LNCAP (cell line): ENCODE results near the gene MSGN1.

Experiments used
- TF ChIP-seq, protein P1 (sequence below): fragments of 450-650 bp; IDR thresholded peaks from 2 replicates; pipeline ENCODE4 v1.5.1; 2017; ENCODE audit warnings: mild to moderate bottlenecking

MSGN1 gene

DNA sequence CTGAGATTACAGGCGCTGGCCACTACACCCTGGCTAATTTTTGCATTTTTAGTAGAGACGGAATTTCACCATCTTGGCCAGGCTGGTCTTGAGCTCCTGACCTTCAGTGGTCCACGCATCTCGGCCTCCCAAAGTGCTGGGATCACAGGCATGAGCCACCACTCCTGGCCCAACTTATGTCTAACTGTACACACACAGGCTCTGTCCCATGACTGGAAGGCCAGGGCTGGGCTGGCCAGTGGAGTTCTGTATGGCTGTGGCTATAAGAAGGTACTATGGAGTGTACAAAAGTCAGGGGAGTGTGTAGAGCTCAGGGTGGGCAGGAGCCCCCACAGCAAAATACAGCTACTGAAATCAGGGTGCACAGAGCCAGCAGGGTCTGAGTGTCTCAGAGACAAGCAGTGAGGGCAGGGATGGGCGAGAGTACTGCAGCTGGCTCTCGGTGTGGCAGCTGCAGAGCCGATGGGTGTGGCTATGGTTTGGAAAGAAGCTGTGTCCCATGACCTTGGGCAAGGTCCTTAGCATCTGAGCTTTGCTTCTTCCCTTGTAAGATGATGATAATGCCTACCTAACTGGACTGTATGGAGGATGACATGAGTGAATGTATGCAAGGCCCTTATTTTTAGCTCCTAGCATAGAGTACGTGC, 10.4 kb upstream of the MSGN1 start:
- TF ChIP-seq, protein P1, sequence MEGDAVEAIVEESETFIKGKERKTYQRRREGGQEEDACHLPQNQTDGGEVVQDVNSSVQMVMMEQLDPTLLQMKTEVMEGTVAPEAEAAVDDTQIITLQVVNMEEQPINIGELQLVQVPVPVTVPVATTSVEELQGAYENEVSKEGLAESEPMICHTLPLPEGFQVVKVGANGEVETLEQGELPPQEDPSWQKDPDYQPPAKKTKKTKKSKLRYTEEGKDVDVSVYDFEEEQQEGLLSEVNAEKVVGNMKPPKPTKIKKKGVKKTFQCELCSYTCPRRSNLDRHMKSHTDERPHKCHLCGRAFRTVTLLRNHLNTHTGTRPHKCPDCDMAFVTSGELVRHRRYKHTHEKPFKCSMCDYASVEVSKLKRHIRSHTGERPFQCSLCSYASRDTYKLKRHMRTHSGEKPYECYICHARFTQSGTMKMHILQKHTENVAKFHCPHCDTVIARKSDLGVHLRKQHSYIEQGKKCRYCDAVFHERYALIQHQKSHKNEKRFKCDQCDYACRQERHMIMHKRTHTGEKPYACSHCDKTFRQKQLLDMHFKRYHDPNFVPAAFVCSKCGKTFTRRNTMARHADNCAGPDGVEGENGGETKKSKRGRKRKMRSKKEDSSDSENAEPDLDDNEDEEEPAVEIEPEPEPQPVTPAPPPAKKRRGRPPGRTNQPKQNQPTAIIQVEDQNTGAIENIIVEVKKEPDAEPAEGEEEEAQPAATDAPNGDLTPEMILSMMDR = no peak

DNA sequence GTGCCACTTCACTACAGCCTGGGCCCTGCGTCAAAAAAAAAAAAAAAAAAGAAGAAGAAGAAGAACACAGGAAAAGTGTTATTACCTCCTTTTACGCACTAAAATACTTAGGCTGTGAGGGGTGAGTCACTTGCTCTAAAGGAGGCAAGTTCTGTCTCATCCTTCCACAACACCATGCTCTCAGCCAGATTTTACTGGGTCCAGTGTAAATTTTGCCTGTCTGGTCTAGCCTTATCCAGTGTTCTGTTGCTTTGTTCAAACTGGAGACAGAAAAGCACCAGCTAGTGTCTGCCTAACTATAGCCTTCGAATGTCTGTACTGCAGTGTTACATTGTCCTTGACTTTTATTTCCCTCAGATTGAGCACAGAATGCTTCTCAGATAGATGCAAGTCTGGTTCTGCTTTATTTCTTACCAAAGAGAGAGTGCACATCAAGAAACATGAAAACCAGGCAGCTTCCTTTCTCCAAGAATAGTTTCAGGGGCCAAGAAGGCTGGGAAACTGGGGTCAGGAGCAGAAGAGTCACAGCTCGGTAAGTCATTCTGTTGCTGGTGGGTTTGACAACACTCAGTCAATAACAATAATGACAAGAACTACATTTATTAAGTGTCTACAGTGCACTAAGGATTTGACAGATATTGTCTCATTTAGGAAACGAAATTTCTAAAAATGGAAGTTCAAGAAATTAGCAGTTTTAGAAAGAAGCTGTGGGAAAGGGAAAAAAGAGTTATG, 3.1 kb upstream of the MSGN1 start:
- TF ChIP-seq, protein P1 = no peak

DNA sequence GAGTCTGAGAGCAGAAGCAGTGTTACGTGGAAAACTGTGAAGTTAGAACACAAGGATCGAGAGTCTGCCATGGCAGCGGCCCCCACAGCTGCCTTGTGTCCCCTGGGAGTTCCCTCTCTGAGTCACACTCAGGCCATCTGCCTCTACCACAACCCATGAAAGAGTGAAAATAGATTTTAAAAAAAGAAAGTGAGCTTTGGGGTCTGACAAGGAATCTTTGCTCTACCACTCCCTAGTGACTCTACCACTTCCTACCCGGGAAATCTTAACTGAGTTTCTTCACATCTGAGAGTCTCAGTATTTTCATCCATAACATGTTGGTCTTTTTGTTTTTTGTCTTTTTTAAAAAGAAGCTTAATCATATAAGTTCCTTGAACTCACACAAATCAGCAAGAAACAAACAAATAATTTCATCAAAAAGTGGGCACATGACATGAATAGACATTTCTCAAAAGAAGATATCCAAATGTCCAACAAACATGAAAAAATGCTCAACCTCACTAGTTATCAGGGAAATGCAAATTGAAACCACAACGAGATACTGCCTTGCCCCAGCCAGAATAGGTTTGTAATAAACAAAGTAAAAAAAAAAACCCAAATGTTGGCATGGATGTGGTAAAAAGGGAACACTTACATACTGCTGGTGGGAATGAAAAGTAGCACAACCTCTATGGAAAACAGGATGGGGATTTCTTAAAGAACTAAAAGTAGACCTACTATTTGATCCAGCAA, 2.4 kb upstream of the MSGN1 start:
- TF ChIP-seq, protein P1 = no peak

DNA sequence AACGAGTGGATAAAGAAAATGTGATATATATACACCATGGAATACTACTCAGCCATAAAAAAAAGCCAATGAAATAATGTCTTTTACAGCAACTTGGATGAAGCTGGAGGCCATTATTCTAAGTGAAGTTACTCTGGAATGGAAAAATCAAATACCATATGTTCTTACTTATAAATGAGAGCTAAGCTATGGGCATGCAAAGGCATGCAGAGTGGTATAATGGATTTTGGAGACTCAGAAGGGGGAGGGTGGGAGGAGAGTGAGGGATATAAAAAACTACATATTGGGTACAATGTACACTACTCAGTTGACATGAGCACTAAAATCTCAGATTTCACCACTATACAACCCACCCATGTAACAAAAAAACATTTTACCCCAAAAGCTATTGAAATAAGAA, 1.7 kb upstream of the MSGN1 start:
- TF ChIP-seq, protein P1 = no peak

DNA sequence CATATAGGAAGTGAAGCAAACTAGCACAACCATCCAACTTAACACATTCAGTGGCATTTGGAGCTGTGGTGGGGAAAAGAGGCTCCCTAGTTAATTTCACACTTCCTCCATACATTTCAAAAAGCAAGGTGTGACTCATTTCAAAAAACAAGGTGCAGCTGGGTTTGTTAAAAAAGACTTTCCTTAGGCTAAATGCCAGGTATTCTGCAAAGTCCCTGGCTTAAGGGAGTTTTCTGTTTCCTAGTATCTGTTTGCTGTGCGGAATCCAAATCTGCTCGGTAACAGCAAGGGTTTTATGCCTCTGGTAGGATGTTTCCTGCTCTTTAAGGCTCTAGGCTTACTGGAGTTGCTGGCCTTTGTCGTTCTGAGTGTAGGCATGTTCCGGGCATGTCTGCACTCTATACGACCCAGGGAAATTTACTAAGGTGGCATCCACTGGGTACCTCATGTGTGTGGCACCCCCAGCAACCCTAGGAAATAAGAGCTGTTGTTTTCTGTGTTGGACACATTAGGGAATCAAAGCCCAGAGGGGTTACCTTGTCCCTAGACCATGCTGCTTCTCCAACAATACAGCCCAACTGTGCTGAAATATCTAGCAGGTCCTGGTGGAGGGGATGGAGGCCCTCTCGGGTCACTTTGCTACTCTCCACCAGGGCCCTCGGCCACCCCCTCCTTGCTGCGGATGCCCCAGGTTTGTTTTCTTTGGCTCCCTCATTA, 634 bp upstream of the MSGN1 start:
- TF ChIP-seq, protein P1 = no peak

DNA sequence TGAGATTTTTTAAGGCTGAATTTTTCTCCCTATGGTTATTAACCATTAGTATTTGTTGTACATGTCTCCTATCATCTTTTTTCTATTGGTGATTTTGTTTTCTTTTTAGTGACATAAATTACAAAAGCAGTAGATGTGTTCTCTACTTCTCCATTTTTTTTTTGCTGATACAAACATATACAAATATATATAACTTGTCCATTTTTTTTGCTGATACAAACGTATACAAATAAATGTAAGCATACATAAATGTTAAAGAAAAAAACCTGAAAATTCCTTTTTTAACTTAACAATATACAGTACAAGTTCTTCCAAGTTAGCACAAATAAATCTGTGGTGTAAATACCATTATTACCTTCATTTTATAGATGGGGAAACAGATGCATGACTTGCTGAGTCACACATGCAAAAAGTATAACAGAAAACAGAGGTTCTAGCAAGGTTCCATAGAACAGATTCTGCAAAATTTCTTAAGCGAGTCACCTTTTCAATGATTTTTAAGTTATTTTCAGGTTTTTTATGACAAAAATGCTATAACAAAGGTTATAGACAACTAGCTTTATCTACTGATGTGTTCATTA, 2.1 kb downstream of the MSGN1 start:
- TF ChIP-seq, protein P1 = no peak

DNA sequence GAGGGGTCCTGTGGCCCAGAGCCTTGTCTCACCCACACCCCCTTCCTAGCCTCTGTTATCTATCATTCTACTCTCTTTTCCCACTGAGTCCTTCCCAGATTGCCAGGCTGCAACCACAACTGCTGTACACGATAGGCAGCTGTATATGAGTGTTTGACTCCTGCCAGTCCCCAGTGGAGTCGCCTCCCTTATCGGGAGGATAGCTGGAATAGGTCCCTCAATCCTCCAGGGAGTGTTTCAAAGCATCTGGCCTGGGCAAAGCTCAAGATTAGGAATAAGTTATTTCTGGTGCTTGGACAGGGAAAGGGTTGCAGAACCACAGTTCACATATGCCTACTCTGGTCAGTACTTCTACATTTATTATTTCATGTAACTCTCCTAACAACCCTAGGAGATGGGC, 4.8 kb downstream of the MSGN1 start:
- TF ChIP-seq, protein P1 = no peak
